Testis (tissue), 3 donors: ENCODE measurements around the gene STK24. TPM values are rescaled to one million over a fixed set of nuclear protein-coding genes. Genes with fewer than 3 reads are reported as not detected.

Experiments
- DNase-seq: peaks from one replicate; pipeline ENCODE4 v3.0.0-alpha.2; 2019
- H3K27ac ChIP-seq, 2 donors: fragments of 200-600 bp; sonication (generic); one replicate each; pipeline ENCODE4 v1.5.1; 2019
- H3K27me3 ChIP-seq: fragments of 200-600 bp; sonication (generic); one replicate; pipeline ENCODE4 v1.5.1; 2019
- H3K36me3 ChIP-seq: fragments of 200-600 bp; sonication (generic); one replicate; pipeline ENCODE4 v1.5.1; 2017; ENCODE audit warnings: low read depth; ENCODE audit errors: missing control alignments
- H3K4me1 ChIP-seq: fragments of 200-600 bp; sonication (generic); one replicate; pipeline ENCODE4 v1.5.1; 2019
- H3K4me3 ChIP-seq, 2 donors: fragments of 200-600 bp; sonication (generic); one replicate each; pipeline ENCODE4 v1.5.1; 2017 to 2019
- H3K9me3 ChIP-seq: fragments of 200-600 bp; sonication (generic); one replicate; pipeline ENCODE4 v1.5.1; 2017
- POLR2A ChIP-seq: fragments of 450-650 bp; IDR thresholded peaks from one replicate; pipeline ENCODE4 v1.6.1; 2017; ENCODE audit warnings: antibody characterized with exemption, mild to moderate bottlenecking, moderate library complexity
- WGBS, 2 donors: methylation state at CpG; one replicate each; pipeline ENCODE4 v1.1.5; 2018; 5-methylcytosine and 5-hydroxymethylcytosine counted together
- intact Hi-C: fragments of 100-400 bp; cut with DNase I; formaldehyde crosslinking; loops from one replicate; pipeline ENCODE4 v1.15.1; 2023; ENCODE audit warnings: low total_unique reads
- polyA plus RNA-seq: library from polyadenylated mRNA; stranded (reverse); fragments of 350-450 nt; fragmentation: Illumina TruSeq; extraction: RNeasy Lipid Tissue Mini Kit (QIAGEN cat#74804); gene quantifications from one replicate; pipeline ENCODE4 v1.2.3, GENCODE V29; 2014; ENCODE audit warnings: low read depth, low replicate concordance; ENCODE audit not compliant: insufficient read depth
- total RNA-seq, 2 donors: library from RNA; depleted of rRNA; stranded (reverse); fragments of >200 nt; gene quantifications; one replicate each; pipeline ENCODE4 v1.2.3, GENCODE V29; 2016
- TF ChIP-seq, protein P1 (sequence below), 3 experiments: fragments of 450-650 bp in 2 of 3; fragments of 200-600 bp in 1 of 3; sonication (generic) in 1 of 3; IDR thresholded peaks; one replicate each; pipeline ENCODE4 v1.5.1; 2016 to 2019; ENCODE audit warnings: antibody characterized with exemption in 3 of 3, mild to moderate bottlenecking in 2 of 3, moderate library complexity in 1 of 3

The STK24 gene
- total and polyA plus RNA-seq, 3 donors from 2014 or later: 97.4 to 172 (median 151) TPM

DNA sequence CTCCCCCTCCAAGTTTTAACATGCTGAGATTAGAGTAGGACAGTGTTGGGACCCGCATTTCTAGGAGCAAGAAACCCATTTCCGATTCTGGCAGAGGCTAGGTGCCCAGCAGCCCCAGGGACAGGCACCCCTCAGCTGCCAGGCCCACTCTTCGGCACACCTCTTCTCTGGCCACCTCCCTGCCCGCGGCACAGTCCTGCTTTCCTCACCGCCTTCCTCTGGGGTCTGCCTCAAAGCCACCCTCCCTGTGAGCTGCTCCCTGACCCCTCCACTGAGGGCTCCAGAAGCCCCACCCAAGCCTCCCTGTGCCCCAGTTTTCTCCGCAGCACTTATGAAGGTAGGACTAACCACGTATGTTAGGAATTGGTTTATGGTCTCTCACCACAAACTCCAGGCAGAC lies 79.9 kb downstream of the STK24 start:
- TF ChIP-seq POLR2A: no peak
- TF ChIP-seq, protein P1, sequence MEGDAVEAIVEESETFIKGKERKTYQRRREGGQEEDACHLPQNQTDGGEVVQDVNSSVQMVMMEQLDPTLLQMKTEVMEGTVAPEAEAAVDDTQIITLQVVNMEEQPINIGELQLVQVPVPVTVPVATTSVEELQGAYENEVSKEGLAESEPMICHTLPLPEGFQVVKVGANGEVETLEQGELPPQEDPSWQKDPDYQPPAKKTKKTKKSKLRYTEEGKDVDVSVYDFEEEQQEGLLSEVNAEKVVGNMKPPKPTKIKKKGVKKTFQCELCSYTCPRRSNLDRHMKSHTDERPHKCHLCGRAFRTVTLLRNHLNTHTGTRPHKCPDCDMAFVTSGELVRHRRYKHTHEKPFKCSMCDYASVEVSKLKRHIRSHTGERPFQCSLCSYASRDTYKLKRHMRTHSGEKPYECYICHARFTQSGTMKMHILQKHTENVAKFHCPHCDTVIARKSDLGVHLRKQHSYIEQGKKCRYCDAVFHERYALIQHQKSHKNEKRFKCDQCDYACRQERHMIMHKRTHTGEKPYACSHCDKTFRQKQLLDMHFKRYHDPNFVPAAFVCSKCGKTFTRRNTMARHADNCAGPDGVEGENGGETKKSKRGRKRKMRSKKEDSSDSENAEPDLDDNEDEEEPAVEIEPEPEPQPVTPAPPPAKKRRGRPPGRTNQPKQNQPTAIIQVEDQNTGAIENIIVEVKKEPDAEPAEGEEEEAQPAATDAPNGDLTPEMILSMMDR (IDR thresholded peaks at IDR 0.05): no peak
- DNase-seq: no peak
- WGBS, 2 donors: 69 to 85% methylated on average over 8 of the region's 8 CpGs
- H3K4me1 ChIP-seq: peaks cover 16% of the 10 kb centered on the region
- H3K36me3 ChIP-seq: no peaks in the 10 kb centered on the region
- no peaks in the 10 kb centered on the region for H3K9me3 ChIP-seq
- no peaks in the 10 kb centered on the region for H3K27me3 ChIP-seq
- peak overlapping the region in 1 of 2 donors; percentile 77 for H3K27ac ChIP-seq
- H3K4me3 ChIP-seq: no peak overlapping the region
- intact Hi-C loops: loop anchor here (2.0 kb wide), 1 partner anchor 44 kb away; no protein-coding TSS in a partner anchor

DNA sequence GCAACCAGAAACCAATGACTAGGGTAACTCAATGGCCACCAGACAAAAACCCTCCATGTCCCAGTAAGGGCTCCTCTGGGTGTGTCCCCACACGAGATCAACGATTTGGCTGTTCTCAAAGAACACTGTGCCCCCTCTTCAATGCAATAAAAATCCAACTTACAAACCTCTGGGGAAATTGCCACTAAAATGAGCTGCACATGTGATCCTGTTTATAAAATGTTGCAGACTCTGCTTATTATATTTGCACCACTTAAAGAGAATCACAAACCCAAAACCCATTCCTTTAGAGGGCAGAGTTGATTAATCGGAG lies 80.5 kb downstream of the STK24 start:
- no peak for TF ChIP-seq POLR2A
- TF ChIP-seq, protein P1 (IDR thresholded peaks at IDR 0.05): no peak
- Histone ChIP-seq H3K4me3 (no peak overlapping the region), H3K27ac (peak overlapping the region; percentile 5 to 77), H3K4me1 (peaks cover 16% of the 10 kb centered on the region), H3K27me3 (no peaks in the 10 kb centered on the region), H3K36me3 (no peaks in the 10 kb centered on the region), H3K9me3 (no peaks in the 10 kb centered on the region)
- DNase-seq: no peak
- intact Hi-C loops: loop anchor here (2.0 kb wide), 1 partner anchor 44 kb away; no protein-coding TSS in a partner anchor
- WGBS, 2 donors: 36 to 57% methylated on average over 3 of the region's 3 CpGs

DNA sequence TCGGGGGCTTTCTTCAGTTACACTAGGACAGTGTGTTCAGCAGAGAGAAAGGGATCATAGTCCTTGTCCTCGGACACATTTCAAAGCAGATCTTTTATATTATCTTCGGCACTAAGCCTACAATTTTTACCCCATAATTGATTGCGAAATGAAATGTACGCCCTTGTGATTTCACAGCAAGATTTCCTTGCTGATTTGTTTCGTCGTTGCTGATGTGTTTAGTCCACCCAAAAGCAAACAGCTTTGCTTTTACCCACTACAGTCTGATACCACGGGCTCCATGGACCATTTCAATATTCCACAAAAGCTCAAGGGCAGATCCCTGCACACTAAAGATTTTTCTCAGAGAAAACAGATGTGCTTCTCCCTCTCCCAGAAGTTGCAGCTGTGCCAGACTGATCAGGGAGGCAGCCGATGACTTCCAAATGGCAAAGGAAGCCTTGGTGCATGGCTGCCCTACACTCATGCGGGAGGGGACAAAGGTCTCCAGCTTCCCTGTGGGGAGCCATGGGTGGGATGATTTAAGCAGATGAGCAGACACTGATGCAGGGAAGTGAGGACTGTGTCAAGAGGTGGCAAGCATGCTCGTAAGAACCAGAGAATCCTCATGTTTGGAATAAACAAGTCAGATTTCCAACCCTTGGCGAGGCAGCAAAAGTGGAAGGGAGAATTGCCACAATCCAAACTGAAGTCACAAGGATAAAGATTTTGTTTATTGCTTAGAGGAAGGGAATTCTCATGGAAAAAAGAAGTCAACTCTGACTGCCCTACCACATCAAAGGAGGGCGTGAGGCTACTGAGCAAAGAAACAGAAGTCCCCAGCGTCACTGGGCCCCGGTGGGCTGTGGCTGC lies 81.1 kb downstream of the STK24 start:
- Histone ChIP-seq H3K4me1 (peaks cover 16% of the 10 kb centered on the region), H3K36me3 (no peaks in the 10 kb centered on the region), H3K9me3 (no peaks in the 10 kb centered on the region), H3K4me3 (no peak overlapping the region), H3K27me3 (no peaks in the 10 kb centered on the region), H3K27ac (peak overlapping the region; percentile 5 to 77)
- no peak for TF ChIP-seq POLR2A
- TF ChIP-seq, protein P1 (IDR thresholded peaks at IDR 0.05): no peak
- intact Hi-C loops: loop anchor here (2.0 kb wide), 1 partner anchor 43 kb away; no protein-coding TSS in a partner anchor
- WGBS, 2 donors: 35 to 45% methylated on average over 14 to 15 of the region's 15 CpGs
- DNase-seq: no peak

DNA sequence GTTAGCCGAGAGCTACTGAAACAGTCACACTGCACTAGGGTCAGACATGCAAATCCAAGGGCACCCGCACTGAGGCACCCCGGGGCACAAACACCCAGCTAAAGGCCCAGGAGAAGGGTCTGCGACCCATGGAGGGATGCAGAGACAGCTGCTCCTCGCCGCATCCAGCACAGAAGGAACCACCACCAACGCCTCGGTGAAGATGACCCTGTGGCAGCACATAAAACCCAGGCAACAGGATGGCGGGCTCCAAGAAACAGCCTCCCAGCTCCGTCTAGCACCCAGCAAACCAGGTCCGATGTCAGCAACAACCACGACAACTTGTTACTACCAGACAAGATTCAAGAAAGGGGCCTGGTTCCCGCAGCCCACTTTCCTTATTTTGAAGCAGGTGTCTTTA lies 82.1 kb downstream of the STK24 start:
- Histone ChIP-seq H3K4me3 (no peak overlapping the region), H3K9me3 (no peaks in the 10 kb centered on the region), H3K27ac (no peak overlapping the region), H3K36me3 (no peaks in the 10 kb centered on the region), H3K27me3 (no peaks in the 10 kb centered on the region), H3K4me1 (peaks cover 20% of the 10 kb centered on the region)
- TF ChIP-seq, protein P1 (IDR thresholded peaks at IDR 0.05): no peak
- no peak for TF ChIP-seq POLR2A
- intact Hi-C loops: no loop called here
- no peak for DNase-seq
- WGBS, 2 donors: 86 to 92% methylated on average over 13 of the region's 13 CpGs
